RKO (cell line): ENCODE results near the gene S100B.
"Not testable (repeated sequence)": the region's sequence is repeated elsewhere in the genome, so short reads cannot be mapped to it uniquely, and the experiment has no call there.

Source experiments
- DNase-seq: peaks from one replicate; pipeline ENCODE4 v3.0.0-alpha.2; 2016; ENCODE audit warnings: low spot score

The S100B gene

GRCh38 chr21:46604975-46605766 lies at the start of gene S100B:
Gene S100B, minus strand, starts transcription at chr21:46605082. Its CDS starts 2,667 bp downstream, at chr21:46602415.
- DNase-seq = no peak

DNA sequence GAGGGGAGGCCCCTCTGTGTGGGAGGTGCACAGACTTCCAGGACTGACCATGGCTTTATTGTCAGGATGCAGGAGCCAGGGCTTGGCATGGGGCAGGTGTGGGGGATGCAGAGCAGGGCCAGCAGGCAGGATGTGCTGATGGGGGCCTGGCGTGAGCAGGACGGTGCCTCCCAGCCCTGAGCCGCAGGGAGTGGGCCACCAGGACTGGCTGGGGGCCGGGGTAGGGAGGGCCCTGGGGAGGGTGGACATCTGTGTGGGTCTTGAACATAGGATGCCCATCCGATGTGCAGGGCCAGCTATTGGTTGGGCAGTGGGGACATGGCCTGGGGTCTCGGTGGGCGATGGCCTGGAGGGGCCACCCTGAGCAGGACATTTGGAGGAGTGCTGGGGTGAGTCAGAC lies 46.2 kb upstream of the S100B start:
- DNase-seq = no peak

DNA sequence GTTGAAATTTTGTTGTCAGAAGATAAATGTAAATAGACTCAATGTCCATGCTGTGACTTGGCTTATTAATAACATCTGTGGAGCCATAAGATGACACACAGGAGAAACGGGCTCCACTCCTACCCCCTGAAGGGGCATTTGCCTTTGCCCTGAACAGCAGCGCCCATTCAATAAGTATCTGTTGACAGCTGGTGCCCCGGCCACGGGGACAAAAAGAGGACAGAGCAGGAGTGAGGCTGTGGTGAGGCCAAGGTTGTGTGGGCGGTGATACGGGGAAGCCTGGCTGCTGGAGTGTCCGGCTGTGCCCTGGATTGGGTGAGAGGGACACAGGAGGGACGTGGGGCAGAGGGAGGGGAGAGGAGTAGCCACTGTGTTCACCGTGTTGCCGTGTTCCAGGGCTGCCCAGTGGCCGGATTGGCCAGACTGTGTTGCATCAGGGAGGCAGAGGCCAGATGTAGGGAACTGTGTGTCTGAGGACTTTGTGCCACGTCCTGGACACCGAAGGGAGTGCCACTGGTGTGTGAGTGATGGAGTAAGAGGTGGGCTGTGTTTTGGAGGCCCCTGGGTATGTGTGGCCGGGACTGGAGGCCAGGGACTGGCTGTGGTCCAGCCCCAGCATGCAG lies 45.7 kb upstream of the S100B start:
- no peak for DNase-seq

GRCh38 chr21:46649356-46649755 lies 44.5 kb upstream of the S100B start:
- no peak for DNase-seq

- no peak for DNase-seq
Observed at GRCh38 chr21:46648539-46648938, 43.7 kb upstream of the S100B start.

GRCh38 chr21:46646541-46647154 lies 41.8 kb upstream of the S100B start:
- DNase-seq = no peak

- DNase-seq = no peak
Observed at GRCh38 chr21:46645840-46646239, 41.0 kb upstream of the S100B start.

DNA sequence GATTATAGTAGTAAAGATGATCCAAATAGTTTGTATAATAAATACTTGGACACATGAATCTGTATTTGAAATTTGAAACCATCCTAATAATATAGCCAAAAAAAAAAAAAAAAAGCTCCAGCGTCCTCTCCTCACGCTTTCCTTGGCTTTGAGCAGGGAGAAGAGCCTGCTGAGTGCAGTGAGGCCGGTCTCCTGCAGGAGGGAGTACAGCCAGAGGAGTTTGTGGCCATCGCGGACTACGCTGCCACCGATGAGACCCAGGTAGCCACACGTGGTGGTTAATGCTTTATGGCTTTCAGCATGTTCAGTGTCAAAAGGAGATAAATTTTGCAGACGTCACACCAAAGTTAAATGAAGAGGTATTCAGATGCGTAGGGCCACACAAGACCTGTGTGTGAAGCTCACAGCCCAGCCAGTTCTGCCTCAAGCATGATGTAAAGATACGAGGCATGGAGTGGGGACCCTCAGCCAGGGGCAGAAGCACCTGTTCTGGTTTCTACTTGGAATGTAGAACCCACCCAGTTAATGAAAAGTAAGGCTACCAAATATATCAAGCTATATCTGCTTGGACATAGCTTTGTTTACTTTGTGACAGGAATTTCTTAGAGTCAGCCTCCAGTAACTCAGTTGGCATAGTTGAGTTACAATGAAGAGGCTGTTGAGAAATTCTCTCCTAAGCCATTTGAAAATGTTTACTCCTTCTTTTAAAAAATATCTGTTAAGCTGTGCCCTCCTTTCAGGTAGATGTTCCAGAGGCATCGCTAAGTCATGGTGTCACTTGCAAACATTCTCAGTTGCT lies 38.7 kb upstream of the S100B start:
- DNase-seq = no peak

- DNase-seq = no peak
Observed at GRCh38 chr21:46641656-46642055, 36.8 kb upstream of the S100B start.

GRCh38 chr21:46639489-46640386 lies 34.9 kb upstream of the S100B start:
- DNase-seq = peak; percentile 69

GRCh38 chr21:46637952-46638746 lies 33.3 kb upstream of the S100B start:
- peak; percentile 25 for DNase-seq

DNA sequence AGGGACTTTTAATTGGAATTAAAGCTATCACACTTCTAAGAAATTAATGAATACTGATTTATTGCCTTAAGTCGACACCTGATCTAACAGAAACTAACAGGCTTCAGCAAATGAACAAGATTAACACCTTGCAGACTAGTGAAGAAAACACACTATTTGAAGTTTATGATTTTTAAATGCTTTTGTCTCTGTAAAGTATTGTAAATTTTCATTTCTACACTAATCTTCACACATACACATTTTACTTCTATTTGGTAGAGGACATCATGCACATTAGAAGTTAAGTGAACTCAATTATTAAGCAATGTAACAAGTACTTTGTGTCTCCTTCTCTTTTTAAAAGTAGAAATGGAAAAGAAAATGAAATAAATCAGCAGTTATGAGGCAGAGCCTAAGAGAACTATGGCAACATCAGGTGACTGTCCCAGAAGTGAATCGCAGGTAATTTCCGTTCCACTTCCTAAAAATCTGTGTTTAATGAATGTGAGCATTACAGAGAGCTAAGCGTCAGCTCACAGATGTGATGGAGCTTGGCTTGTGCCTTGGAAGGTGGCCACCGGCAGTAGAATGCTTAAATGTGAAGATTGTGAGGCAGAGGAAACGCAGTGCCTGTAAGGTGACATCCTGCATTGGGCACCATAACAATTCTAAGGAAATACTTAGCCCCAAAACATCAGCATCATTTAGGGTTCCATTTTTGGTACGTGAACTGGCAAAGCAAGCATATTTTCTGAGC lies 31.8 kb upstream of the S100B start:
- DNase-seq = peak; percentile 8

- no peak for DNase-seq
Observed at GRCh38 chr21:46636181-46636512, 31.3 kb upstream of the S100B start.

- DNase-seq = peak; percentile 97
Observed at GRCh38 chr21:46635324-46636180, 30.7 kb upstream of the S100B start, which contains the start of gene PRMT2. Gene PRMT2, plus strand, starts transcription at chr21:46635674. Its CDS starts 1,278 bp downstream, at chr21:46636952.

DNA sequence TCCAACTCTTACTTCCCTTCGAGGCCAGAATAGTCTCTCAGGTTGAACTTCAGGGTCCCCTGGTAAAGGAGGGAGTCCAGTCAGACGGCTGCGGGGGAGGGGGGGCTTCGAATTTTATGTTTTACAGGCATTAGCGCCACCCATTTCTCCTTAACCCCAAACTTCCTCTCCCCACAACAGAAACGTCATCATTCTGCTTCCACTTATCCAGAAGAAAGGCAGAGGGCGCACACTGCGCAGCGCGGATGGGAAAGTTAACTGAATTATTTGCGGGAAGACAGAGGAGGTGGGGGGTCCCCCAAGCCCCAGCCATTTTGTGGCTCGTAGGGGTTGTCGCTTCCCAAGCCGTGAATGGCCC lies 30.1 kb upstream of the S100B start:
- peak; percentile 89 for DNase-seq

GRCh38 chr21:46634427-46634826 lies 29.5 kb upstream of the S100B start:
- no peak for DNase-seq

DNA sequence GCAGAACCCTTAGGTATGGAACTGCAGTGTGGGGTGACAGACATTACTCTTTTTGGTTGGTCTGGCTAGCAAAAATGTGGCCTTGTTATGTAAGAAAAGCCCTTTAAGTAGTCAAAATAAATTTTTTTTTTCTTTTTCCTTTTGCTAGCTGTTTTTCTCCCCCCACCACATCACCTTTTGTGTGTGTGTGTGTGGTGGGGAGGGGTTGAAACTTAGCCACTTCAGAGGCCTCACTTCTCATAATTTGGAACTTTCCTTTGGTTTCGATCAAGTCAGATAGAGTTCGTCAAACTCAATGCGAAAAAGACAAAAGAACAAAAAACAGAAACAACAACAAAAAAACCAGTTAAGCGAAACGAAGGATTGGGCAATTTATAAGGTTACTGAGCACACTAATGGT lies 28.7 kb upstream of the S100B start:
- DNase-seq = no peak

GRCh38 chr21:46630915-46631314 lies 26.0 kb upstream of the S100B start:
- DNase-seq = not testable (repeated sequence)

DNA sequence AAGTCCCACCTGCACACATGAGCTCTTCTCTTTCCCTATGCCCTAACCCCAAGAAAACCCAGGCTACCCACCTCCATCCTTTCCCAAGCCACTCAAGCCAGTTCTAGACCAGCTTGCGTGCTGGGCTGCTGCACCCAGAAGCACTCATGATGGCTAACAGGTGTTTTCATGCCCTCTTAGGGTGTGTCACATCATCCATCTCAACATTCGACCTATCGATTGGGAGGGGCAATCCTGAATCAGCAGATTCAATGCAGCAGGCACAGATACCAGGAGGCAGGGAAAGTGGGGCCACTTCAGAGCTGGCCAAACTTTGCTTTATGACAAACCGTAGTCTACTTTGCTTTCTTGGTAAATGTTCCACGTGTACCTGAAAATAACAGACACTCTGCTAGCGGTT lies 24.0 kb upstream of the S100B start:
- DNase-seq = no peak
